ENCODE results near the gene EOMES.

DNA sequence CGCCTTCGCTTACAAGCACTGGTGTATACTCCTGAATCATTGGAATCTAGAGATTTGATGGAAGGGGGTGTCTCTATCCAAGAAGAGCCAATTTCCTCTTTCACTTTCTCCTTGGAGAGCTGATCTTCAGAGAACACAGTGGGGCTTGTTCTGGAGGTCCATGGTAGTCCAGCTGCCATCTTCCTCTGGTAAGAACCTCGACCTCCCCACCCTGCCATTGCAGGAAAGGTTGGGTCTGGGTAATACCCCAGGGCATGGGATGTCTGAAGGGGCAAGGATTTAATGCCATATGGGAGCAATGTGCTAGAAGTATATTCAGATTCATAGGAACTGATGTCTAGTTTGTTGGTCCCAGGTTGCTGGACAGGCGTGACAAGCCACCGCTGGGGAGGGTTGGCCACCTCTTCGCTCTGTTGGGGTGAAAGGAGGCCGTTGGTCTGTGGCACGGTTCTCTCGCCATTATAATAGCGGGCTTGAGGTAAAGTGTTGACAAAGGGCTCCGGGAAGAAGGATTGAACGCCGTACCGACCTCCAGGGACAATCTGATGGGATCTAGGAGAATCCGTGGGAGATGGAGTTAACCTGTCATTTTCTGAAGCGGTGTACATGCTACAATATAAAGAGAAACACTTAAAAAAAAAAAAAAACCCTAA is 4.8 kb downstream of the EOMES start:
- TF ChIP-seq, protein P1, sequence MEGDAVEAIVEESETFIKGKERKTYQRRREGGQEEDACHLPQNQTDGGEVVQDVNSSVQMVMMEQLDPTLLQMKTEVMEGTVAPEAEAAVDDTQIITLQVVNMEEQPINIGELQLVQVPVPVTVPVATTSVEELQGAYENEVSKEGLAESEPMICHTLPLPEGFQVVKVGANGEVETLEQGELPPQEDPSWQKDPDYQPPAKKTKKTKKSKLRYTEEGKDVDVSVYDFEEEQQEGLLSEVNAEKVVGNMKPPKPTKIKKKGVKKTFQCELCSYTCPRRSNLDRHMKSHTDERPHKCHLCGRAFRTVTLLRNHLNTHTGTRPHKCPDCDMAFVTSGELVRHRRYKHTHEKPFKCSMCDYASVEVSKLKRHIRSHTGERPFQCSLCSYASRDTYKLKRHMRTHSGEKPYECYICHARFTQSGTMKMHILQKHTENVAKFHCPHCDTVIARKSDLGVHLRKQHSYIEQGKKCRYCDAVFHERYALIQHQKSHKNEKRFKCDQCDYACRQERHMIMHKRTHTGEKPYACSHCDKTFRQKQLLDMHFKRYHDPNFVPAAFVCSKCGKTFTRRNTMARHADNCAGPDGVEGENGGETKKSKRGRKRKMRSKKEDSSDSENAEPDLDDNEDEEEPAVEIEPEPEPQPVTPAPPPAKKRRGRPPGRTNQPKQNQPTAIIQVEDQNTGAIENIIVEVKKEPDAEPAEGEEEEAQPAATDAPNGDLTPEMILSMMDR (IDR thresholded peaks at IDR 0.05; ENCODE audit: low read depth, low read length, poor library complexity, severe bottlenecking): no peak
- TF ChIP-seq EZH2phosphoT487 (IDR thresholded peaks at IDR 0.05; ENCODE audit: borderline replicate concordance, low read length): no peak

Data from DOHH2 (cell line).